ENCODE data around the gene CCDC97. TPM values are rescaled to one million over a fixed set of nuclear protein-coding genes. Genes with fewer than 3 reads are reported as not detected.

CCDC97 gene
- total and polyA plus RNA-seq, 11 donors: 10.0 to 22.2 (median 14.2) TPM

DNA sequence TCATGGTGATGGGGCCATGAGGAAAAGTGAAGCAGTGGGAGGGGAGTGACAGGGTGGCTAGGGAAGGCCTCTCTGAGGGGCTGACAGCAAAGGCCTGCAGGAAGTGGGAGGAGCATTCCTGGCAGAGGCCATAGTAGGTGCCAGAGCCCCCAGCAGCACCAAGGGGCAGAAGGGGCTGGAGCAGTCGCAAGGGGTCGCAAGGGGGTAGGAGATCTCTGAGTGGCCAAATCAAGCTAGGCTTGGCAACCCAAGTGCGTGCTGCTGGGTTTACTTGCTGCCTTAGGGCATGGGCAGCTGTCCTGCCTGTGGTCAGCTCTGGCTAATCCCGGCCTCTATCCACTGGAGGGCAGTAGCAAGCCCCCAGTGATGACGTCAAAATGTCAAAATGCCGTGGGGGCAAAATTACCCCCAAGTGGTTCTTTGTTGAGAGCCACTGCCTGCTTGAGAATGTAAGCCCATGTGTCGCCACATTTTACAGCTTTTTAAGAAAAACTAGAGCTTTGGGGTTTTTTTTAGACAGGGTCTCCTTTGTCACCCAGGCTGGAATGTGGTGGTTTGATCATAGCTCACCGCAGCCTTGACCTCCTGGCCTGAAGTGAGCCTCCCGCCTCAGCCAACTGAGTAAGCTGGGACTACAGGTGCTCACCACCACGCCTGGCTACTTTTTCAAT lies 11.8 kb downstream of the CCDC97 start:
- peak in 4 of 5 donors; percentile 50 to 60 (median 60) for DNase-seq
- intact Hi-C loops (cut with DNase I): loop anchor here in 6 of 10 donors (2.0 to 10.0 kb wide), 5 partner anchors 31 to 243 kb away; partner anchors contain the start of genes B3GNT8 (in 1 of the 6) and TGFB1 (in 1 of the 6)
- no peaks in the 10 kb centered on the region for H3K27me3 ChIP-seq
- H3K9me3 ChIP-seq: no peaks in the 10 kb centered on the region
- H3K4me3 ChIP-seq: no peak overlapping the region
- no peak for ATAC-seq
- H3K4me1 ChIP-seq: peaks cover 4 to 60% (median 54%) of the 10 kb centered on the region in 12 donors
- peaks cover 3 to 61% (median 46%) of the 10 kb centered on the region in 9 donors for H3K36me3 ChIP-seq
- peak overlapping the region; percentile 23 to 95 (median 89) for H3K27ac ChIP-seq
- WGBS, 4 donors: 50 to 57% (median 51%) methylated on average over 9 to 10 of the region's 10 CpGs
- TF ChIP-seq, protein P1, sequence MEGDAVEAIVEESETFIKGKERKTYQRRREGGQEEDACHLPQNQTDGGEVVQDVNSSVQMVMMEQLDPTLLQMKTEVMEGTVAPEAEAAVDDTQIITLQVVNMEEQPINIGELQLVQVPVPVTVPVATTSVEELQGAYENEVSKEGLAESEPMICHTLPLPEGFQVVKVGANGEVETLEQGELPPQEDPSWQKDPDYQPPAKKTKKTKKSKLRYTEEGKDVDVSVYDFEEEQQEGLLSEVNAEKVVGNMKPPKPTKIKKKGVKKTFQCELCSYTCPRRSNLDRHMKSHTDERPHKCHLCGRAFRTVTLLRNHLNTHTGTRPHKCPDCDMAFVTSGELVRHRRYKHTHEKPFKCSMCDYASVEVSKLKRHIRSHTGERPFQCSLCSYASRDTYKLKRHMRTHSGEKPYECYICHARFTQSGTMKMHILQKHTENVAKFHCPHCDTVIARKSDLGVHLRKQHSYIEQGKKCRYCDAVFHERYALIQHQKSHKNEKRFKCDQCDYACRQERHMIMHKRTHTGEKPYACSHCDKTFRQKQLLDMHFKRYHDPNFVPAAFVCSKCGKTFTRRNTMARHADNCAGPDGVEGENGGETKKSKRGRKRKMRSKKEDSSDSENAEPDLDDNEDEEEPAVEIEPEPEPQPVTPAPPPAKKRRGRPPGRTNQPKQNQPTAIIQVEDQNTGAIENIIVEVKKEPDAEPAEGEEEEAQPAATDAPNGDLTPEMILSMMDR (IDR thresholded peaks at IDR 0.05): peak; percentile 52 to 81 (median 67)
- no peak for TF ChIP-seq POLR2A (IDR thresholded peaks at IDR 0.05)

DNA sequence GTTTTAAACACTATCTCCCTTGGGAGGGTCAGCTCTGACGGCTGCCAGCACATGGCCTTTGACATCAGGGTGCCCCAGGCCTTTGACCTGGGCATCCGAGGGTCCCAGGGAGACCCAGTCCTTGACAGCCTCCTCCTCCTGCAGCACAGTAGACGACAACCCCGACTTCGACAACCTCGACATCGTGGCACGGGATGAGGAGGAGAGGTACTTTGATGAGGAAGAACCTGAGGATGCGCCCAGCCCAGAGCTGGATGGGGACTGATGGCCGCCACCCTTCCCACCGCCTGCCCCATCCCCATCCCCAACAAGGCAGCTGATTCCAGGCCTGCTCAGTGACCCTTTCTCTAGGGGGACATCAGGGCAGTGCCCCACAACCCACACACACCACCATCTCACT lies 12.5 kb downstream of the CCDC97 start:
- no peak for TF ChIP-seq POLR2A (IDR thresholded peaks at IDR 0.05)
- TF ChIP-seq, protein P1 (IDR thresholded peaks at IDR 0.05): no peak
- intact Hi-C loops (cut with DNase I): loop anchor here in 6 of 10 donors (5.0 to 10.0 kb wide), 4 partner anchors 35 to 242 kb away; partner anchors contain the start of gene B3GNT8 (in 1 of the 6)
- ATAC-seq (no peak), DNase-seq (no peak)
- H3K4me3 ChIP-seq: no peak overlapping the region
- H3K9me3 ChIP-seq: no peaks in the 10 kb centered on the region
- no peaks in the 10 kb centered on the region for H3K27me3 ChIP-seq
- H3K27ac ChIP-seq: peak overlapping the region; percentile 76 to 95 (median 89)
- peaks cover 3 to 54% (median 39%) of the 10 kb centered on the region in 9 donors for H3K36me3 ChIP-seq
- peaks cover 4 to 67% (median 62%) of the 10 kb centered on the region in 12 donors for H3K4me1 ChIP-seq
- WGBS, 4 donors: 85 to 91% (median 90%) methylated on average over 9 to 11 of the region's 11 CpGs

DNA sequence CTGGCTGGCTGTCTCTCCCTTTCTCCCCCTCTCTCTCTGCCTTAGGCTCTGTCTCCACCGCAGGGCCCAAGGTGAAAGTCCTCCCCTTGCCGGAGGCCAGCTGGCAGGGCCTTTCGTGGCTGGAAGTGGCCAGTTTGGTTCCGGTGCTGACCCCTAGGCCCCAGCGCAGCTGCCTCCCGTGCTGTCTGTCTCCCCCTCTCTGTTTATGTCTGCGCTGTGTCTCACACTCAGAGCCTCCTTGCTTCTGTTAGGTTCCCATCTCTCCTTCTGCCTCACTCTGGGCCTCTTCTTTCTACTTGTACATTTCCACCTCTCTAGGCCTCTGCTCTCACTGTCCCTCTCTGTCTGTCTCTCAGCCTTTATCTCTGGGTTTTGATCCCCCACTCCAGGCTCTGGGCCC lies 13.1 kb downstream of the CCDC97 start:
- peak in 1 of 4 donors; percentile 11 for ATAC-seq
- Histone ChIP-seq H3K27me3 (no peaks in the 10 kb centered on the region), H3K4me3 (no peak overlapping the region), H3K27ac (peak overlapping the region; percentile 76 to 95 (median 89)), H3K36me3 (peaks cover 3 to 48% (median 33%) of the 10 kb centered on the region in 9 donors), H3K4me1 (peaks cover 4 to 73% (median 67%) of the 10 kb centered on the region in 12 donors), H3K9me3 (no peaks in the 10 kb centered on the region)
- DNase-seq: peak in 4 of 5 donors; percentile 36 to 80 (median 65)
- TF ChIP-seq POLR2A (IDR thresholded peaks at IDR 0.05): no peak
- TF ChIP-seq, protein P1 (IDR thresholded peaks at IDR 0.05): no peak
- intact Hi-C loops (cut with DNase I): loop anchor here in 6 of 10 donors (5.0 to 10.0 kb wide), 4 partner anchors 34 to 242 kb away; partner anchors contain the start of gene B3GNT8 (in 1 of the 6)
- WGBS, 4 donors: 63 to 77% (median 65%) methylated on average over 7 of the region's 7 CpGs

Data from heart left ventricle (tissue), 16 donors.